T-helper 1 cell (primary cell): ENCODE measurements around the gene ANKS3.

Source experiments
- DNase-seq, 5 donors: peaks; one replicate each; pipeline ENCODE4 v3.0.0-alpha.2; 2012 to 2020

The ANKS3 gene

DNA sequence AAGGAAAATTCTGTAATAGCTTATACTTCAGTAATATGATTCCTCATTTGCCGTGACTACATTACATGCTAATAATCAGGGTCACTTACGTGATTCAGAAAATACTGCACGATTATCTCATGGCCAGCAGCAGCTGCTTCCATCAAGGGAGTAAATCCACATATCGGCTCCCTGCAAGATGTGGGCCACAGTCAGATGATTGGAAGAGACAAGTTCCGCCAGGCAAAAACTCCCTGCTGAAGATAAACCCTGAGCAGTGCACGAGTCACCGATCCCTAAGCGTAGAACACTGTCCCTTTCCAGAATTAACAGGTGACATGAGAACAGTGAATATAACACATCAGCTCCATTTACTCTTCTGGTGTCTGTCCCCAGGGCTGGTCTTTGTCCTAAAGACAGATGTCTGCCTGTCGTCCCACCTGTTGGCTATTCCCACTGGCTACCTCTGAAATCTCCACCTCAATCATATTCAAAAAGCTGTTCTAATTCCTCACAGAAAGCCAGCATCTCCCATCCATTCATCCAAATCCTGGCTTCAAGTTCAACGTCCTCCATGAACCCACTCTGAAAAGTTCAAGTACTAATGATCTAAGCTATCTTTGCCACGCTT lies 9.3 kb downstream of the ANKS3 start:
- no peak for DNase-seq

DNA sequence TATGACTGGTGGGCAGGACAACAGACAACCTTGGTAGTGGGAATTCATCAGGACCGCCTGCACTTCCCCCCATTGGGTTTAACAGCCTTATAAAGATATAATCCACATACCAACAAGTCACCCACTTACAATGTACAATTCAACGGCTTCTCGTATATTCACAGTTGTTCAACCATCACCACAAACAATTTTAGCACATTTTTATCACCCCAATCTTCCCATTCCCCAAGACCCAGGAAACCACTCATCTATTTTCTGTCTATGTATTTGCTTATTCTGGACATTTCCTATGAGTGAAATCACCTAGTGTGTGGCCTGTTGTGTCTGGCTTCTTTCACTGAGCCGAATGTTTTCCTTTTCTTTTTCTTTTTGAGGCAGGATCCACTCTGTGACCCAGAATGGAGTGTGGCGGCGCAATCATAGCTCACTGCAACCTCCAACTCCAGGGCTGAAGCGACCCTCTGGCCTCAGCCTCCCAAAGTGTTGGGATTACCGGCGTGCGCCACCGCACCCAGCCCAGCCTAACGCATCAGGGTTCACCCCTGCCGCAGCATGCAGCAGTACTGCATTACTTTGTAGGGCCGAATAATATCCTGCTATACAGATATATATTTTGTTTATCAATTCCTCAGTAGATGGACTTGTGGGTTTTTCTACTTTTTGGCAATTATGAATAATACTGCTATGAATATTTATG lies 10.9 kb downstream of the ANKS3 start:
- DNase-seq = no peak

- DNase-seq = no peak
Measured at GRCh38 chr16:4718466-4718865, 15.6 kb downstream of the ANKS3 start.

GRCh38 chr16:4714996-4715395 lies 19.1 kb downstream of the ANKS3 start:
- no peak for DNase-seq

GRCh38 chr16:4713663-4714501 lies 20.2 kb downstream of the ANKS3 start:
- DNase-seq = no peak

DNA sequence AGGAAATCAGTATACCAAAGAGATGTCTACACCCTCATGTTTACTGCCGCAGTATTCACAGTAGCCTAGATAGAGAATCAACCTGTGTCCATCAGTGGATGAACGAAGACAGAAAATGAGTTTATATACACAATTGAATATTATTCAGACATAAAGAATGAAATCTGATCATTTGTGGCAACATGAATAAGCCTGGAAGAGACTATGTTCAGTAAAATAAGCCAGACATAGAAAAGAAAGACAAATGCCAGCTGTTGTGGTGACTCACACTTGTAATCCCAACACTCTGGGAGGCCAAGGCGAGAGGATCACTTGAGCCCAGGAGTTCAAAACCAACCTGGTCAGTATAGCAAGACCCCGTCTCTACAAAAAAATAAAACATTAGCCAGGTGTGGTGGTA lies 24.6 kb downstream of the ANKS3 start:
- DNase-seq = no peak

DNA sequence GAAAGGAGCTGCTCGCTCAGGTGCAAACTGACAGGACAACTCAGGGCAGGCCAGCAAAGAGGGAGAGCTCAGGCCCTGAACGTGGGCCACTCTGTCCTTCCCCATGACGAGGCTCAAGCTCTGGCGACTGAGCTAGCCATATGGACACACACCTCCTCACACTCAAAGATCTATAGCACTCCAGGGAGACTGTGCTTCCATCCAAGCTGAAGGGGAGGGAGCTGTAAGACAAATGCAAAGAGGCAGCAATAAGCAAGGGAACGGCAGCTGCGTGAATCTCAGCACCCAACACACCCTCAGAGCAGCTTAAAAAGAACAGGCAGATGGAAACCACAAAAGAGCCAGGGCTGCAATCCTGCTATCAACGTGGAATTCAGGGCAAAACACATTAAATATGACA lies 27.2 kb downstream of the ANKS3 start:
- no peak for DNase-seq

DNA sequence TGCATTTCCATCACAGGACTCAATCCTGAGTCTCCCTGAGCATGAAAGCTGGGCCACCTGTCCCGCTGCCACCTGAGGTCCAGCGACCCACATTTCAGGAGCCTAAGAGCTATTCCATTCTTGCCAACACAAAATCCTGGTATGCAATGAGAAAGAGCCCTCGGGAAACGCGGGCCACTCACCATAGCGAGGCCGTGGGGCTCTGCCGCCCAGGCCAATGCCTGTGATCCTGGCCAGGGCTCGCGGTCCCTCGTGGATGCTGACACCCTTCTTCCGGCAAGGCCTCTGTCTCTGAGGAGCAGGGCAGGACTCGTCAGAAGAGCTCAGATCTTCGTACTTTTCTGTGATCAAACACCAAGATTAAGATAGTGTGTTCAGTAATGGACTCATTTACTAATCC lies 29.2 kb downstream of the ANKS3 start:
- no peak for DNase-seq

DNA sequence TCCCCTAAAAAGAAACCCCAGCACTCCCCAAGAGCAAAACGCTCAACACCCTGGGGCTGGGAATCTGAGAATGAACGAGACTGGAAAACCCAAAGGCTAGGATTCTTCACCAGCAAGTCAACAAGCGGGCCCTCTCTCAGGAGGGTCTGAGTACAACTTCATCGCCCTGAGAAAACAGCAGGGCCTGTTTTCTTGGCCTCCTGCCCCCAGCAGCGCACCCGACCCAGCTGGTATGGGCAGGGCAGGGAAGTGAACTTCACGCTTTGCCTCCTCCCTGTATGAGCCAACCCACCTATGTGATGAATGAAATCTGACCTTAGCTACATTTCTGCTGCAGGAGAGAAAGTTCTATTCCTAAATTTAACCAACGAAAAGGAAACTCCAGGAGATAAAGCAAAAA lies 29.6 kb downstream of the ANKS3 start:
- no peak for DNase-seq

GRCh38 chr16:4703906-4704305 lies 30.2 kb downstream of the ANKS3 start:
- DNase-seq = no peak

GRCh38 chr16:4702466-4702808 lies 31.6 kb downstream of the ANKS3 start:
- DNase-seq = no peak

DNA sequence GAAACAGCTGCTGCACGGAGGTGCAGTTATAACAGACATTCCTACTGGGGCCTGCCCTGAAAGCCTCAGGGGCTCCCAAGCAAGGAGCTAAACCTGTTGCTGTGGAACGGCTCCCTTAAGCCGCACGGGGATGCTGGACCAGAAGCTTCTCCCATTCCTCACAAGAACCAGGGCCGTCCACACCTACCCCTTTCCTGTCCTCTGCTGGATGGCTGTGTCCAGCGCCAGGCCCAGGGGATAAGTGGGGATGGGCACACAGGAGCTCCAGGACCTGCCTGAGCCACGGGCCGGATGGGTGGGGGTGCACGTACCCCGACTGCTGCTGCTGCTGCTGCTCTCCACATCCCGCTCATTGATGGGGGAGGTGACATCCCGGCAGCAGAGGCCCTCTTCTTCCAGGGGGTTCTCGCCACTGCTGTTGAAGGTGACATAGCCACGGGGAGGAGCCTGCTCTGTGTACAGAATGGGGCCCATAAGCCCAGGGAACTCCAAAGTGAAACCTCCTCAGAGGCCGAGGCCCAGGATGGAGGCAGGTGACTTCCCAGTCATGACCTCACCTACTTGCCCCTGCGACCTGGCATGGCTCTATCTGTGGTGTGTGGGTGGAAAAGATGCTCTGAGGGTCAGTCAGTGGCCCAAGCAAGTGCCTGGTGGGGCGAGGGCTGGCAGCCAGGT lies 32.1 kb downstream of the ANKS3 start:
- no peak for DNase-seq

- no peak for DNase-seq
Measured at GRCh38 chr16:4700997-4701743, 32.9 kb downstream of the ANKS3 start.

GRCh38 chr16:4700380-4700996 lies 33.6 kb downstream of the ANKS3 start:
- DNase-seq = no peak

DNA sequence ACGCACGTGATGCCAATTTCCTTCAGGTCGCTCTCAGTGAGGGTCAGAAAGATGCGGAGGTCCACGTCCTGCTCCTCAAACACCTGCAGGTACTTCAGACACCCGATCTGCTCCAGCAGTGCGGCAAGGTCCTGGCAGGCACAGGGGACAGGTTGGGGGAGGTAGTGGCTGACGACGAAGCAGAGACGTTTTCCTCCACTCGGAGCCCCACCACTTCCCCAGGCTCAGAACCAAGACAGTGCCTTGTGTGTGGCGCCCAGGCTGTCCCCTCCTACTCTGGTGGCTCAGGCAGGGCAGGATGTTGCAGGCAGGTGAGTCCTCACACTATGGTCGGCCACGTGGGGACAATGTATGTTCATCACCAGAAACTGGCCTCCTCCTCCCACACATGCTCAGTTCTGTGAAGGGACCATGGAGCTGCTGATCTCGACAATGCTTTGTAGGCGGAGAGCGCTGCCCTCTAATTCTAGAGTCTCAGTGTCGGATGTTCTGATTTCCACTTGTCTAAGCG lies 35.0 kb downstream of the ANKS3 start:
- DNase-seq = no peak

GRCh38 chr16:4698321-4699045 lies 35.6 kb downstream of the ANKS3 start:
- DNase-seq = no peak

GRCh38 chr16:4697848-4698291 lies 36.2 kb downstream of the ANKS3 start:
- no peak for DNase-seq

DNA sequence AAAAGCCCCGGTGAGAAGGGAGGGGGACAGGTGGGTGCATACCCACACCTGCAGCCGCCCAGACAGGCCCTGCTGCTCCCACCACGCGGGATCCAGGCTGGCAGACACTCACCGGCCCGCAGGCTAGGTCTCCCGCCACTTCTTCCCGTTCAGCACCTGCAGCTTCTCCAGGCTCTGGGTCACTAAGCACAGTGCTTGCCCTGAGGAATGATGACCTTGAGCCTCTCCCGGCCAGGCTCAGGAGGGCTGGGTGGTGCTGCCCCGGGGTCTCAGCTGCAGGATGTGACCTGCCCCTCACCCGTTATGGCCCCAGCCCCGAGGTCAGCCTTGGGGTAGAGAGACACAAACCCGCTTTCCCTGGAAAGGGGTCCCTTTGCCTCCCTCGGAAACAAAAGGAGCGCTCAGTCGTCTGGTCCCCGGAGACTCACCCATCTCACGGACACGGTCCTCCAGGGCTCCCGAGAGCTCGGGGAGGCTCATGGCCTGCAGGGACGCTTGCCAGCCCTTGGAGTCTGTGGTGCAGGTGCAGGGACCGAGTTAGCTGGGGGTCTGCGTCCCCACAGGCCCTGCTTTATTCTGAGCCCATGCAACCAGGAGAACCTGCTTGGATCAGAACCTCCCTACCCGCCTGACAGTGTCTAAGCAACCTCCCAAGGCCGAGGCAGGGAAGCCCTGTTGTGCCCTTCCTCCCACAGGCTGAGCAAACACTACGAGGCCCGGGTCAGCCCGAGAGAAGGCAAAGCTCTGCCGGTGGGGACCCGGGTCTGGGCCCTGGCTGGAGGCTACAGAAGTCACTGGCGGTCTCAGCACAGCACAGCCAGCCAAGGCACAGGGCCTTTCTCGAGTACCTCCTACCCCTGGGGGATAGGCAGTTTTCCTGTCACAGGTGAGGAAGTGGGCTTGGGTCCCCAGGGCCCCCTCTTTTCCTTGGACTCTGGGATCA lies 36.9 kb downstream of the ANKS3 start:
- no peak for DNase-seq

DNA sequence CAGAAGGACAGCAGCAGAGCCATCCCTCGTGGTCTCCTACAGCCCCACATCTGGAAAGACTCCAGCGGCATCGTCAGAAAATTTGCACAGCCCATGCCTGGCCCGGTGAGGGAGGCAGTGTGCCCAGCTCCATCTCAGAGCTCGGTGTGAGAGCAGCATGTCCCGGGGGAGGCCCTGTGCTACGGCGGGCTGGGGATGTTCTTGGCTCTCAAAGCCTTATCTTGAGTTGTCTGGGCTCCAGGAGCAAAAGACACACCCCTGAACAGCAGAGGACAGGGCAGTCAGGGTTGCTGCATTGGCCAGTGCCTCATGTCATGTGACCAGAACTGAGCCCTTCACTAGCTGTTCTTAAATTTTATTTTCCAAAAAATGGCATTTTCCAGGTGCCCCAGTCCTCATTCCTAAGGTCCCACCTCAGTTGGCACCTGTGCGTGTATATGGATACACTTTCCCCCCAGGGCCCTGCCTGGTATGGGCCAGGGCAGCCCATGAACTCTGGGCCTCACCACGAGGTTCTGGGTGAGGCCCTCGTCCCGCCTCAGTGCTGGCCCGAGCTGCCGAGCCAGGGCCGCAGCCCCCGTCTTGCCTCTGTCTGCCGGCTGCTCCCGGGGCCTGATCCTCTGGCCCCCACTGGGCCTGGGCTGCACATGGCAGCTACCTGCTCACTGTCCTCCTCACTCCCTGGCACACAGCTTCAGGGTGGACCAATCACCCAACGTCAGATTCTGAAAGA lies 37.7 kb downstream of the ANKS3 start:
- no peak for DNase-seq
